Stimulated activated CD8-positive, alpha-beta memory T cell treated with anti-CD3 and anti-CD28 coated beads, Interleukin-4, amount 100 ng/mL, for 48 hours (primary cell): ENCODE results near the gene SLC5A2.
A peak's percentile ranks its signal among the peaks of the same experiment; 100 is the strongest.
"Not testable (repeated sequence)": the region's sequence is repeated elsewhere in the genome, so short reads cannot be mapped to it uniquely, and the experiment has no call there.

Experiments used
- DNase-seq: peaks from one replicate; pipeline ENCODE4 v3.0.0-alpha.2; 2020

Gene SLC5A2

DNA sequence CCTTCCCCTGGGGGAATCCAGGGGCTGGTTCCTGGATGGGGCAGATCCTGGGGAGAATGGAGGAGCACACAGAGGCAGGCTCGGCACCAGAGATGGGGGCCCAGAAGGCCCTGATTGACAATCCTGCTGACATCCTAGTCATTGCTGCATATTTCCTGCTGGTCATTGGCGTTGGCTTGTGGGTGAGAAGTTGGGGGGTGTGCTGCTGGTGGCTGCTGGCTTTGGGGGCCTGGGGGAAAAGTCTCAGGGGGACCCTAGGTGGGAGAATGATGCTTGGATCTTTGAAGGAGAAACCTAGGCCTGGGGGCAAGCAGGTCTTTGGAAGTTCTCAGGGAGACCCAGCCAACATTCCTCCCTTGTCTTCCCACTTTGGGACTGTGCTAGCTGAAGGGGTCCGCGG, at the start of gene SLC5A2:
Gene SLC5A2 (plus strand): TSS at position 43 of the 400 bp plus-strand sequence. CDS start 14 bp downstream, at position 57.
- DNase-seq = no peak

DNA sequence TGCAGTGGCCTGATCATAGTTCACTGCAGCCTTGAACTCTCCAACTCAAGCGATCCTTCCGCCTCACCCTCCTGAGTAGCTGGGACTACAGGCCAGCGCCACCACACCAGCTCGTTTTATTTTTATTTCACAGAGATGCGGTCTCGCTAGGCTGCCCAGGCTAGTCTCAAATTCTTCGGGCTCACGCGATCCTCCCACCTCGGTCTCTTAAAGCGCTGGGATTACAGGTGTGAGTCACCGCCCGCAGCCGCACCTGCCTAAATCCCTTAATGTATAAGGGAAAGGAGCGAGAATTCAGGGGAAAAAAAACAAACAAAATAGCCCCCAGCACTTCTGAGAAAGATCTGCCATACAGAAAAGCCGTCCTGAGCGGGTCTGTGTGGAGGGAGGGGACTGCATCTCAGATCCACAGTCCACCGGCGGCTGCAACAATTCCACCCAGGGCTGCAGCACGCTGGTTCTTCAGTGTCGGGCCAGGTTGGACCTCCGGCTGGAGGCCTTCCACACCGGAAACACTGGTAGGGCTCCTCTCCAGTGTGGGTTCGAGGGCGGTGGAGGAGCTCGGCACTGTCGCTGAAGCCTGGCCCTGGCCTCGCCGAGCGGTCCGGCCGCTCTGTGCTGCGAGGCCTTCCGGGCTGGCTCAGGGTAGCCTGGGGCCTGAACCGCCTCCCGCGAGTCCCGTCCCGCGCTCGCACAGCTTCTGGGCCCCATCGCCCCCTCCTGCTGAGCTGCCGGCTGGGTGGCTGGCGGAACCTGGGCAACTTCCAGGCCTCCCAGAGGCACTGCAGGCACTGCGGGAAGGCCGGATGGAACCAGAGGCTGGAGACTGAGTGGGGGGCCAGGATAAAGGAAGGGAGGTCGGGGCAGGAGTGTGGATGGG, 47.3 kb upstream of the SLC5A2 start:
- DNase-seq = no peak

DNA sequence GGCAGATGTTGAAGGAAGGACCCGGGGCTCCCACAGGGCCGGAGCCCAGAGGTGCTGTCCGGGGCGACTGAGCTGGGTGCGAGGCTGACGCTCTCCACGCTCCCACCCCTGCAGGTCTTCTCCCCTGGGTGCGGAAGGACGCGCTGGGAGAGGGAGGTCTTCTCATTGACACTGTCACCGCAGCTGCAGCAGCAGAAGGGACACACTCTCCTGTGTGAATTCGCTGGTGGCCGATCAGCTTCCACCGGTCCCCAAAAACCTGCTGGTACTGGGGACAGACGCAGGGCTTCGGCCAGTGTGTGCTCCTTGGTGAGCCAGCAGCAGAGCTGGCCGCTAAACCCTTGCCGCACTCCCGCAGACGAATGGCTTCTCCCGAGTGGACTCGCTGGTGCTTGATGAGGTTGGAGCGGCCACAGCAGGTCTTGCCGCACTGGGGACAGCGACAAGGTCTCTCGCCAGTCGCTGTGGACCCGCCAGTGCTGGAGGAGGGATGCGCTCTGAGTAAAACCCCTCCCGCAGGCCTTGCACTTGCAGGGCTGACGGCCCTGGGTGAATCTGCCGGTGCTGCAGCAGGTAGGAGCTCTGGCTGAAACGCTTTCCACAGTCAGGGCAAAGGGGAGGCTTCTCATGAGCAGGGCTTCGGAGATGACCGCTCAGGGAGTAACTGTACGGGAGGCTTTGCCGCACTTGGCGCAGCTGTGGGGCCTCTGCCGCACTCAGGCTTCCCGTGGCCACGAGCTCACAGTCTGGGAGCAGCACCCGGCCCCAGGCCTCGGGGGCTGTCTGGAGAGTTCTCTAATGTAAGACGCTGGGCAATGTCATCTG, 46.5 kb upstream of the SLC5A2 start:
- DNase-seq = no peak

DNA sequence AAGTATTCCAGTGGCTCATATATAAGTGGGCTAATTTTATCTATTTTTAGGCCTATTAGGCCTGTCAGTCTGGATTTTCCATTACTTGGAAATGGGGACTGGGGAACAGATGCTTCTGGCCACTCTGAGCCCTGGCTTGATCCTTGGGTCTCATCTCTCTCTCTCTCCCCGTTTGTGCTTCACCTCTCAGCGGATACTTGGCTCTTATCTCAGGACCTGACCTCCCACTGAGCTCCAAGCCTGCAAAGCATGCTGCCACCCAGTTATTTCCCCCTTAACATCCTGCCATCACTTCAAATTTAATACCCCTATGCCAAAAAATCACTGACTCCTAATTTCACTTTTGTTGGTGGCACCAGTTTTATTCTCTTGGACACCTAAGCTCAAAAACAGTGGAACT, 44.5 kb upstream of the SLC5A2 start:
- DNase-seq = no peak

DNA sequence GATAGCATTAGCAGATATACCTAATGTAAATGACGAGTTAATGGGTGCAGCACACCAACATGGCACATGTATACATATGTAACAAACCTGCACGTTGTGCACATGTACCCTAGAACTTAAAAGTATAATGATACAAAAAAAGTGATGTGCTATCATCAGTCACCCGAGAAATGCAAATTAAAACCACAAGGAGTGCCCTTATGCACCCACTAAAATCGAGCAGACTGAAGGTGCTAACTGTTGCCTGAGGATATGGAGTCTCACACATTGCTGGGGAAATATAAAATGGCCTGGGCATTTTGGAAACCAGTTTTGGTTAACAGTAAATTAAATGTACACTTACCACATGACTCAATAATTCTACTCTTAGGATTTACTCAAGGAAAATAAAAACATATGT, 43.9 kb upstream of the SLC5A2 start:
- DNase-seq = not testable (repeated sequence)

DNA sequence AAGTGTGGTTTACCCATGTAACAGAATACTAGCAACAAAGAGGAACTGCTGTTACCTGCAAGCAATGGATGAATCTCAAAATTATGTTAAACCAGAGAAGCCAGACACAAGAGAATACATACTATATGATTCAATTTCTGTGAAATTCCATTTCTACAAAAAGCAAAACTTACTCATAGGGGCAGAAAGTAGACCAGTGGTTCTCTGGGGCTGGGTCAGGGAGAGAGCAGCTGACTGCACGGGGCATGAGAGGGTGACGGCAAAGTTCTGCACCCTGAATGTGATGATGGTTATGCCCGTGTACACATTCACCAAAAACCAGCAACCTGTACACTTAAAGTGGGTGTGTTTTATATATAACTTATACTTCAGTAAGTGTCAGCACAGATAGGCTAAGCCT, 43.4 kb upstream of the SLC5A2 start:
- no peak for DNase-seq

DNA sequence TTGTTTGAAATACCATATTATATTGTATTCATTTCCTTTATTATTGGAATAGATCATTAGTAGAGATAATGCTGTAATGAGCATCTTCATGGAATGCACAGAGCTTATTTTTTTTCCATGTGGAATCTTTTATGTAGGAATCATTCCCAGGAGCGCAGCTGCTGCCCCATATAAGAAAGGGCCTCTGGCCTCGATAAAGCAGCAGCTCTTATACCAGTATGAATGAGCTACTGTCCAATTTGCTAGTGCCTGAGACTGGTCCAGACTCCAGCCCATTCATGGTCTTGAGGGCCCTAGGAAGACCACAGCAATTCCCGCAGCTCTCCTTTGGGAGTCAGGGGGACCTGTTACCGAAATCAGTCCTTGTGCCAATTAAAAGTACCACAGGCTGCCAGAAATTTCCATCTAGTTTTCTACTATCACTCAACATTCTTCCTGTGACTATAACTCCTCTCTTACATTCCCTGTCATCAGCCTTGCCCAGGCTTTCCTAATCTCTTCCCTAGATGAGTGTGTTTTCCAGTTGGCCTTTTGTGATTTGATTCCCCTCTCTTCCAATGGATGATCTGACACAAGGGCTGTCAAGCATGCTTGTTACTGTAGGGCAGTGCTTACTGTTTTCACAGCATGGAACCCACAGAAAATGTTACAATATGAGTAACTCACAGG, 42.3 kb upstream of the SLC5A2 start:
- DNase-seq = no peak

DNA sequence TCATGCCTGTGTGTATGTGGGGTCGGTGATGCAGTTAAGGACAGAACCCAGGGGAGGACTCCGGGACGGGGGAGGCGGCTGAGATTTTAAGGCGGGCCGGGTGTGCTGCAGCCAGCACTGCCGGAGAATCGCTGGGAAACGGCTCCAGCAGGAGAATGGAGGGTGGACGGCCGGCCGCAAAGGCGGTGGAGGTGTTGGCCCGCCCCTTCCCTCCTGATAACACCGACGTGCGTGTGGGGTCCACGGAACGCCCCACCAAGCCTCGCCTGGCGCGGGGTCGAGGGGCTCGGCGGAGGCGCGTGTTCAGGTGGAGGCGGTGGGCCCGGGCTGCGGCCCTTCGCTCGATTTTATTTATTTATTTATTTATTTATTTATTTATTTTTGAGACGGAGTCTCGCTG, 41.0 kb upstream of the SLC5A2 start:
- DNase-seq = no peak

DNA sequence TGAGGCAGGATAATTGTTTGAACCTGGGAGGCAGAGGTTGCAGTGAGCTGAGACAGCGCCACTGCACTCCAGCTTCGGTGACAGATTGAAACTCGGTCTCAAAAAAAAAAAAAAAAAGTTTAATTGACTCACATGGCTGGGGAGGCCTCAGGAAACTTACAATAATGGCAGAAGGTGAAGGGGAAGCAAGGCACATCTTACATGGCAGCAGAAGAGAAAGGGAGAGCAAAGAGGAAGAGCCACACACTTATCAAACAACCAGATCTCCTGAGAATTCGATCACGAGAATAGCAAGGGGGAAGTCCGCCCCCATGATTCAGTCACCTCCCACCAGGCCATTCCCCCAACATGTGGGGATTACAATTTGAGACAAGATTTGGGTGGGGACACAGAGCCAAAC, 37.0 kb upstream of the SLC5A2 start:
- DNase-seq = not testable (repeated sequence)

DNA sequence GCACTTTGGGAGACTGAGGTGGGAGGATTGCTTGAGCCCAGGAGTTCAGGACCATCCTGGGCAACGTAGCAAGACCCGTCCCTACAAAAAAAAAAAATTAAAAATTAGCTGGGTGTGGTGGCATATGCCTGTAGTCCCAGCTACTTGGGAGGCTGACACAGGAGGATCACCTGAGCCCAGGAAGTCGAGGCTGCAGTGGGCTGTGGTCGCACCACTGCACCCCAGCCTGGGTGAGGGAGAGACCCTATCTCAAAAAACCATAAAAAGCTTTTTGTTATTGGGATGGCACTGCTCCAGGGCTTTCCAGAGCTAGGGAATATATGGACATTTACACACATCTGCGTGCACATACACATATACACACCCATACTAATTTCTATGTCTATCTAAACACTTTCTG, 31.7 kb upstream of the SLC5A2 start:
- DNase-seq = no peak

DNA sequence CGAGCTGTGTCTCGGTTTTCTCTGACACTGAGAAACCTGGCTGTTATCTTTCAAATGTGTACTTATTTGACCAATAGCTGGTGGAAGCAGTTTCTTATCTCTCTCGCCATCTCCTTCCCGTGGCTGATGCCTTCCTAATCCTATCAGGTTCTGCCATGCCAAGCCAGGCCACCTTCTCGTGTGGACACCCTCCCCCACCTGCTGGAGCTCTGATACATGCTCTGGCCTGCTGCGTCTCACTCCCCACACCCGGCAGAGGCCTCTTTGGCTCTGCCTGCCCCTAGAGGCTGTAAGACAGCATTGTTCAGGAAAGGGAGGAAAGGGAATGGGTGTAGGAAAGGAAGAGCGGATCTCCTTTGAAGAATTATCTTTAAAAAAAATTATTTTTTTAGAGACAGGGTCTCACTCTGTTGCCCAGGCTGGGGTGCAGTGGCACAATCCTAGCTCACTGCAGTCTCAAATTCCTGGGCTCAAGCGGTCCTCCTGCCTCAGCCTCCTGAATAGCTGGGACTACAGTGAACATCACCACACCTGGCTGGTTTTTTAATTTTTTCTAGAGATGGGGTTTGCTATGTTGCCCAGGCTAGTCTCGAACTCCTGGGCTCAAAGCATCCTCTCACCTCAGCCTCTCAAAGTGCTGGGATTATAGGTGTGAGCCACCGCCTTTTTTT, 31.1 kb upstream of the SLC5A2 start:
- DNase-seq = no peak

DNA sequence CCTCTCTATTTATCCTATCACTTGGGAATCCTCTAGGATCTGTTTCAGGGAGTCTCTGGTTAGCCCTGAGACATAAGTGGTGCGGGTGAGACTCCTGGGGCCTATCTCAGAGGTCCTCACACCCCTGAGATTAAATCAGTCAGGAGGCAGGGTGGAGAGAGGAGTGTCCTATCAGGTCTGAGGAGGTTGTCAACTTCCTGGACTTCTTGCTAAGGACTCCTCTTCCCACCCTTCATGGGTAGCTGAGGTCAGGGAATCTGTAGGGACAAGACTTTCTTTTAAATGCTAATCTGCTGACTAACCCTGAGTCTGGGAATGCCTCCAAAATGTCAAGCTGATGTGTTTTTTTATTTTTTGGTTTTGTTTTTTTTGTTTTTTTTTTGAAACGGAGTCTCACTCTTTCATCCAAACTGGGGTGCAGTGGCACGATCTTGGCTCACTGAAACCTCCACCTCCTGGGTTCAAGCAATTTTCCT, 30.3 kb upstream of the SLC5A2 start:
- DNase-seq = no peak

DNA sequence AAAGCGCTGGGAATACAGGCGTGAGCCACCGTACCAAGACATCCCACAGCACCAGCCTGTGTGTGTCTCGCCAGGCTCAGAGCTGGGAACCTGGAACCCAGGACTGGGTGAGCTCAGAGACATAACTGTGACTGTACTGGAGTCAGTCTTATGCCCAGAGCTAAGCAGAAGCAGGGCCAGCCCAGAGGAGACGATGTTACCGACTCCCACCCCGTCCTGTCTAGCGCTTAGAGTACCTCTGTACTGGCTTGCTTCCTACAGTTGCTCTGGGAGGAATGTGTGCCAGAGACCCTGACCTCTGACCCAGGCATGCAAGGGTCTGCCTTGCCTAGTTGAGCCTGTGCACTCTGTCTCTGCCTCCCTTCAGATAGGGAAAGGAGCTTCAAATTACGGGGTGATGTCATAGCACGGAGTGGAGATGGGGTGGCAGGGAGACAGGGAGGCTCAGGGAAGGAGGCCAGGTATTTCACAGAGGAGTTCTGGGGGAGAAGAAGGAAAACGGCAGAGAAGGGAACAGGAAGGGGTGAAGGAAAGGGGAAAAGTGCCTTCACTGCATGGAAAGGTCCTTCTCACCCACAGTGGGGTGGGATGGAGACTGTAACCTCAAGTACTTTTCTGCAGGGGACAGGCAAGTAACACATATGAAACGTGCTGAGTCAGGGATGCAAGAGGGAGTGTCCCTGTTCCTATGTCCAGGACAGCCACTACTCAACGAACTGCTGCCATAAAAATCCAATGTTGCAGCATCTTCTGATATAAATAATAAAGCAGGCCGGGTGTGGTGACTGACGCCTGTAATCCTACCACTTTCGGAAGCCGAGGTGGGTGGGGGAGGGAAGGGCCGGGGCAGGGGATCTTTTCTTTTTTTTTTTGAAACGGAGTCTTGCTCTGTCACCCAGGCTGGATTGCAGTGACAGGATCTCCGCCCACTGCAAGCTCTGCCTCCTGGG, 29.4 kb upstream of the SLC5A2 start:
- no peak for DNase-seq

DNA sequence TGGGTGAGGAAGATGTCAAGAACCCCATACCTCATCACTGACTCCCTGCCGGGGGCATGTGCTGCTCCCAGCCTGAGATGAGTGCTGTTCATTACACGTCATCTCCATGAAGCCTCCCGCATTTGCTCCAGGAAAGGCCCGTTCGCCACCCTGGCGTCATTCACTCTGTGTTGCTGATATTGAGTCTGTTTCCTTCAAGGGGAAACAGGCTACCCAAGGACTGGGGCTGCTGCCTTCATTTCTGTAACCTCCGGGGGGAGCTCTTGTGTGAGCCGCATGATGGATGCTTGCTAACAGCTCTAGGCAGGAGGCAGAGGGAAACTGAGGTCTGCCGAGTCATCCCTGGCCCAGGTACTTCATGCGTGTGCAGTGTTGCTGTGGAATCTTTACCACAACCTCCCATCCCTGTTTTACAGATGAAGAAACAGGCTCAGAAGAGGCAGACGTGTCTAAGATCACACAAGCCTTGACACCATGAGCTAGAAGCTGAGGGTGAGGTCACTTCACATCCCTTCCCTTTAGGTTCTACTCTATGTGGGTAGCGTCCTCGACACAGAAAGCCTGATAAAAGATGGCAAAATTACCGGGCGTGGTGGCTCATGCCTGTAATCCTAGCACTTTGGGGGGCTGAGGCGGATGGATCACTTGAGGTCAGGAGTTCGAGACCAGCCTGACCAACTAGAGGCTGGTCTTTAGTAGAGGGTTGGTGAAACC, 27.2 kb upstream of the SLC5A2 start:
- peak; percentile 63 for DNase-seq

DNA sequence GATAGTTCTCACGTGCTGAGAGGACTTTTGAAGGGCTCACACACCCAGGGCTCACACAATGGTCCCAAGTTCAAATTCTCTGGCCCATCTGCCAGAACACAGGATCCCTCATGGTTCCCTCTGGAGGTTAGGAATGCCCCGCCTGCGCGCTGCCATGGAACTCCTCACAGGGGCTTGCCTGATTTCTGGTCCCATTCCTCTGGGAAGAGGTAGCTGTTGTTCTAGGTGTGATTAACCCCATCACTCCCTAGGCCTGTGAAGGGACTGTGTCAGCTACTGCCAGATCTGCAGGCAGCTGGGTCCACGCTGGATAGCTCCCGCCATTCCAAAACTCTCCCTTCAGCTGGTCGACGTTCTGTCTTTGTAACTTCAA, 25.9 kb upstream of the SLC5A2 start:
- no peak for DNase-seq

DNA sequence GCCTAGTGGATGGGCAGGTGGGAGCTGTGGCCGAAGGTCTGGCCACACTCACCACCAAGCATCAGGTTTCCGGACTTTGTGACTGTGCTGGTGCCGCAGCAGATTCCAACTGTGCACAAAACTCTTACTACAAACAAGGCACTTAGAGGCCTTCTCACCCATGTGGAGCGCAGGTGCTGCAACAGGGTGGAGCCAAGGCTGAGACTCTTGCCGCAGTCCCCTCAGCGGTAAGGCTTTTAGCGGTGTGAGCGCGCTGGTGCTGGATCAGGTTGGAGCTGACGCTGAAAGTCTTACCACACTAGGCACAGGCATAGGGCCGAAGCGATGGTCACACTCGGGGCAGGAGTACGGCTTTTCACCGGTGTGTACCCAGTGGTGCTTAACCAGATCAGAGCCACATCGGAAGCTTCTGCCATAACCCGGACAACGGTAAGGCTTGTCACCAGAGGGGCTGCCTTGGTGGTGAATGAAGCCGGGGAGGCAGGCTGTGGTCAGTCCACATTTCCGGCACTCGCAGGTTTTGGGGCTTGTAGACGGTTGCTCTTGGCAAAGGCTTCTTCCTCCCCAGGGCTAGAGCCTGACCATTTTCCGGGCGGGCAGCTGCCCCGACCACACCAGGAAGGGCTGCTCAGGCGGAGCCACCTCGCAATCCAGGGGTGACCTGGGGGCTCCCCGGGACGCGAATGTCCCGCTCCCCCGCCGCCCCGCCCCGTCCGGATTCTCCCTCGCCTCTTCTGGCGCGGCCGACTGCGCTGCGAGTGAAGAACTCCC, 24.7 kb upstream of the SLC5A2 start:
- peak; percentile 68 for DNase-seq

DNA sequence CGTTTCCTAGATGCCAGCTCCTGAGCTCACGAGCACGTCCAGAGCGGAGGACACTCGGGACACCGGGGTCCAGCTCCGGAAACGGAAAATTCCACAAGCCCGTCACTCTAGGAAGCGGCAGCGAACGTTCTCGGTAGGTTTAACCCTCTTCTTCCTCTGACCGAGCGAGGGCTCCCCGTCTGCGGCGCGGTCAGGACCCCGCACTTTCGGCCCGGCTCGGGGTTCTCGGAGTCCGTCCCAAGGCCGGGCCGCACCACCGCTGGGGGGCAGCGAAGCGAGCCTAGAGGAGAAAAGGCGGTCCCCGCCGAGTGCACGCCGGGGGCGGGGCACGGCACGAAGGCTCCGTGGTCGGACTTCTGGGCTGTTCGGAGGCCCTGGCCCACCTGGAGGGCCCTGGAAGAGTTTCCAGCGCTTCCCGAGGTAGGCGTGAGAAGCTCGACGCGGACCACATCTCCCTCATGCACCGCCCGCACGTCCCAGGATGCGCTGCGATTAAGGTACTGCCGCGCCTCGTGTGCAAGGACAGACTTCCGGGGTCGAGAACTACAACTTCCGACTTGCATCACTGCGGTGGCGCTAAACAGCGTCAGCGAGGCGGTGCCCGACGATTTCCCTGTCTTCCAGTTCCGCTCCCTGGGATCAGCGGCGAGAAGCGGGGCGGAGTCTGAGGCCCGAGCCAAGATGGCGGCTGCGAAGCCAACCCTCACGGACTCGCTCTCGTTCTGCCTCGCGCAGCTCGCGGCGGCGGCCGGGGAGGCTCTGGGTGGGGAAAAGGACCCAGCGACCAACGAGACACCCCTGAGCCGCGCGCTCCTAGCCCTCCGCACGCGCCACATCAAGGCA, 23.9 kb upstream of the SLC5A2 start, which contains the start of gene ARMC5:
Gene ARMC5 (plus strand): TSS at position 658 of the 843 bp plus-strand sequence. CDS start 24 bp downstream, at position 682.
- peak; percentile 97 for DNase-seq

DNA sequence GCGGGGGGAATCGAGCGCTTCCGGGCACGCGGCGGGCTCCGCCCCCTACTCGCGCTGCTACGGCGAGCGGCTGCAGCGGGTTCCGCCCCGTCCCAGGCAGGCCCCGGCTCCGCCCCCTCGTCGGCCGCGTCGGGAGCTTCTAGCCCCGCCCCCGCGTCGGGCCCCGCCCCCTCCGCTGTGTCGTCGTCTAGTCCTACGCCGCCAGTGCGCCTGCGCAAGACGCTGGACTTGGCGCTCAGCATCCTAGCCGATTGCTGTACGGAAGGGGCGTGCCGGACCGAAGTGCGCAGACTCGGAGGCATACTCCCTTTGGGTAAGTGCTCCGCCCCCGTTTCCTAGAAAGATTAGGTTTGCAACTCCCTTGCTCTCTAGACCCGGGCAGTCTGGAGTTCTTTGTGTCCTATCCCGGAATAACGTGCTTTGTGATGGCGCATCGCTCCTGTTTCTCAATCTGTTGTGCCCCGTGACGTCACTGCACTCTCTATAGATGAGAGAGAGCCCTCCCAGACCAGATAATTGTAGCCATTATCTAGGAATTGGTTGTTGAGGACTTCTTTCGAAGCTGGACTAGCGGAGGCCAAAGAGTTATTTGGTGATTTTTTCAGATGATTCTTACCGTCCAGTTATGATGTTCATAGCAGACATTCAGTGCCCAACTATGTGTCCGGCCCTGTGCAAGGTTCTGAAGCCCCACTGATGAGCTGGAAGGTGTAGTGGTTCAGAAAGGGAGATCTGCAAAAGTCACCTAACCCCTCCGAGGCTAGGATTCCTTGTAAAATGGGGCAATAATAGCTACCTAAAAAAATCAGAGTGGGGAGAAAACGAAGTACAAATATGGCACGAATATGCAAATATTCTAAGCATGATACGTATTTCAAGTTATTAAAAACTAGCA, 23.0 kb upstream of the SLC5A2 start:
- peak; percentile 100 for DNase-seq
